HG03378 (cell line): ENCODE data around the gene PLCXD1.

Experiments
- ATAC-seq: cut with Tn5 transposase; IDR thresholded peaks from one replicate; pipeline ENCODE4 v1.9.1; 2021; ENCODE audit warnings: mild to moderate bottlenecking, moderate library complexity; ENCODE audit not compliant: unreplicated experiment

The PLCXD1 gene

DNA sequence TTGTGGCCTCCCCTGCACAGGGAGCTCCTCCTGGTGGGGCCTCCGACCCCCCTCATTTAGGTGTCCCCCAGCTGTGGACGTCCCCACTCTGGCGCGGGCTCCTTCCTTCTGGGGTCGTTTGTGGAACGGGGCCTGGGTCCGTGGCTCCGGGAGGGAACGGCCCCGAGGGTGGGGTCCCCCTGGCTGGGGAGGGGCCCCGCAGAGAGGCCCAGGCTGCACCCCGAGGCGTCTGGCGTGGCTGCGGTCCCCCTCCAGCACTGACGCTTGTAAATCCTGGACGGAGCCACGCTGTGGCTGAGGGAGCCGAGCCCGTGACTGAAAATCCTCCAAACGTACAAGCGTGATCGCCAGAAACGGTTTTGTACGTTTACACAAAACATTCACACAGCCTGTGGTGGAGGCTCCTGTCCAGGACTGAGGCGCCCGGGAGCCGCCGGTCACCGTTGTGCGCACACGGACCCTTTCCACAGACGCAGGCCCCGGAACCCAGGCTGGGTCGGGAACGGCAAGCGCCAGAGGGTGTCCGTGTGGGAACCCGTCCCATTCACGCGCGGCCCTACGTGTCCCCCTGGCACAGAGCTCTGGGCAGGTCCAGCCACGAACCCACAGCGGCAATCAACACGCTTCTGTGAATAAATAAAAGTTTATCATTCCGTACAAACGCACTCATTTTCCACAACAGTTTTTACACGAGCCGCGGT is 52.6 kb downstream of the PLCXD1 start:
- no peak for ATAC-seq

GRCh38 chrX:334331-334891 is 53.2 kb downstream of the PLCXD1 start:
- ATAC-seq = no peak

- no peak for ATAC-seq
Observed at GRCh38 chrX:334971-335757, 54.0 kb downstream of the PLCXD1 start.

DNA sequence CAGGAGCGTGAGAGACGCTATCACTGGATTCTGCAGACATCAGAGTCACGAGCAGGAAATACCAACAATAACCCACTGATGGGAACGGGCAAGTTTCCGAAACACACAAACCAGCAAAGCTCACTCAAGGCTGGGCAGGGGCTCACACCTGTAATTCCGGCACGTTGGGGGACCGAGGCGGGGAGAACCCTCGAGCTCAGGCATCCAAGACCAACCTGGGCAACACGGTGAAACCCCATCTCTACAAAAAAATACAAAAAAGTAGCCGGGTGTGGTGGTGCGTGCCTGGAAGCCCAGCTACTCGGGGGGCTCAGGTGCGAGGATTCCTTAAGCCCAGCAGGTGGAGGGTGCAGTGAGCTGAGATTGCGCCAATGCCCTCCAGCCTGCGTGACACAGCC is 54.6 kb downstream of the PLCXD1 start:
- no peak for ATAC-seq

GRCh38 chrX:336227-336626 is 55.0 kb downstream of the PLCXD1 start:
- no peak for ATAC-seq

GRCh38 chrX:337331-337831 is 56.2 kb downstream of the PLCXD1 start:
- ATAC-seq = no peak

GRCh38 chrX:338281-338835 is 57.2 kb downstream of the PLCXD1 start:
- ATAC-seq = no peak

DNA sequence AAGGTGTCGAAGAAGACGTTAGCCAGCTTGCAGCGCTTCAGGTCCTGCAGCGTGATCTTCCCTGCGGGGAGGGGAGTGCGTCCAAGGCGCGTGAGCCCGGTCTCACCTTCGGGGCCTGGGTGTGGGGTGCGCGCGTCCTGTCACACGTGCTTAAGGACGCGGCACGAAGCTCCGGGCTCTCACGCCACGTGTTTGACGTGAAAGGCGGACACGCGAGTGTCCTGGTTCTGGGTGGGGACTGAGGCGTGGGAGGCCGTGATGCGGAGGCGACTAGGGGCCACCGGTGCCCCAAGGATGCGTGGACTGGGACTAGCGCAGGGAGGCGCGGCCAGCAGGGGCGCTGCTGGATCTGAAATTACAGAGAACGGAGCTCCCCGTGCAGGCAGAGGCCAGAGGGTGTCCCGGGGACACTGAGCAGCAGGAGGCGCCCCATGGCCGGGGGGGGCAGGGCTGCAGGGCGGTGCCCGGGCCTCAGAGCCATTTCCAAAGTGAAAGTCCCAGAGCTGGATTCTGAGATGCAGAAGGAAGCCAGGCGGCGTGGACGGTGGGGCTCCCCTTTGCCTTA is 57.7 kb downstream of the PLCXD1 start:
- no peak for ATAC-seq

DNA sequence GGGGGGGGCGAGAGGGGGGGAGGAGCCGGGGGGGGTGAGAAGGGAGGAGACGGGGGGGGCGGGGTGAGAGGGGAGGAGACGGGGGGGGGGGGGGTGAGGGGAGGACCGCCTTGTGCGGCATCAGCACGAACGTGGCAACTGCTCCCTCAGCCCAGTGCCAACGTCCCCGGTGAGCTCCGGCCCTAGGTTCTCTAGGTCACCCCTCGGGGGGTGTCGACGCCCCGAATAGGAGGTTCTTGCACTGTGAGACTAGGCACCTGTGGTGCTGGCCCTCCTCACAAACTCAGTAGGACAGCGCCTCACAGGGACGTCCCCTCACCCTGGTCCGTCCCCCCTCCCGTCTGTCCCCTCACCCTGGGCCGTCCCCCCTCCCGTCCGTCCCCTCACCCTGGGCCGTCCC is 58.9 kb downstream of the PLCXD1 start:
- ATAC-seq = no peak

DNA sequence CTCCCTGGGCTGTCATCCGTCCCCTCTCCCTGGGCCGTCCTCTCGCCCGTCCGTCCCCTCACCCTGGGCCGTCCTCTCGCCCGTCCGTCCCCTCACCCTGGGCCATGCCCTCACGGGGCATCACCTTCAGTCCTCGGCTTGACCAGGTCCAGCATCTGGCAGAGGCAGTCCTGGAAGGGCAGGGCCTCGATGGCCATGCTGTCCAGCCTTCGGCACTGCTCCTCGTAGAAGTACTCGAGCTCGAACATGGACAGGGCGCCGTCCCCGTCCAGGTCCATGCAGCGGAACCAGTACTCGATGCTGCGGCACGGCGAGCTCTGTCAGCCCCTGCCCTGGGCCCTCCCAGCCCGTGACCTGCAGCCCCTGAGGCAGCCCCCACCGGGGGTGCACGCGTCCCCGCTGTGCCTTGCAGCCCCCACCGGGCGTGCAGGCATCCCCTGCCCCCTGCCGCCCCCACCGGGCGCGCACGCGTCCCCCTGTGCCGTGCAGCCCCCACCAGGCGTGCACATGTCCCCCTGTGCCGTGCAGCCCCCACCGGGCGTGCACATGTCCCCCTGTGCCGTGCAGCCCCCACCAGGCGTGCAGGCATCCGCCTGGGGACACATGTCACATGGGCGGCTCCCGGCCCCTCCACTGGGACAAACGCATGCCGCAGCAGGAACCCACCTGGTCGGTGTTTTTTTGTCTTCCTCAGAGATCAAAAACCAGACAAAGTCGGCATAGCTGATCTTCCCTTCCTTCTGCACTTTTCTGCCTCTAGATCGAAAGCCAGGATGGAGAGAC is 59.7 kb downstream of the PLCXD1 start:
- ATAC-seq = no peak

DNA sequence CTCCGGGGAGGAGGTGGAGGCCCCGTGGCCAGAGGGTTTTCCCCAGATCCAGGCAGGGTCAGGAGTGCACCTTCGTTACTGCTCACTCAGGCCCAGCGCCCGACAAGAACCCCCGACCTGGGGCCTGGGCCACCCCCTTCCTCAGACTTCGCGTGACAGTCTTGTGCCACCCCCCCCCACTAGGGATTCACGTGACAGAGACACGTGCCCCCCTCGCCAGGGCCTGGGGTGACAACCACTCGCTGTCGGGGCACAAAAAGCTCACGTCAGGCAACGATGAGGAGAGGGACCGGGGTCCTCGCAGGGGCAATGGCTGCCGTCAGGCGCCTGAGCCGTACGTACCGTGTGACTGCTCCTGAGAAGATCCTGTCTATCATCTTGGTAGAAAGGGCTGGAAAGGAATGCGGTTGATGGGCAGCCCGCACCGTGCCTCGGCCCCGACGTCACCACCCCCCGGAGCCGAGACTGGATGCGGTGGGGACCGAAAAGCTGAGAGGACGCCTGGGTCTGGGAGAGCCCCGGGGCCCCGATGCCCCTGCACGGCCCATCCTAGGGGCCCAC is 60.4 kb downstream of the PLCXD1 start:
- ATAC-seq = no peak

- no peak for ATAC-seq
Observed at GRCh38 chrX:344371-344901, 63.3 kb downstream of the PLCXD1 start.

DNA sequence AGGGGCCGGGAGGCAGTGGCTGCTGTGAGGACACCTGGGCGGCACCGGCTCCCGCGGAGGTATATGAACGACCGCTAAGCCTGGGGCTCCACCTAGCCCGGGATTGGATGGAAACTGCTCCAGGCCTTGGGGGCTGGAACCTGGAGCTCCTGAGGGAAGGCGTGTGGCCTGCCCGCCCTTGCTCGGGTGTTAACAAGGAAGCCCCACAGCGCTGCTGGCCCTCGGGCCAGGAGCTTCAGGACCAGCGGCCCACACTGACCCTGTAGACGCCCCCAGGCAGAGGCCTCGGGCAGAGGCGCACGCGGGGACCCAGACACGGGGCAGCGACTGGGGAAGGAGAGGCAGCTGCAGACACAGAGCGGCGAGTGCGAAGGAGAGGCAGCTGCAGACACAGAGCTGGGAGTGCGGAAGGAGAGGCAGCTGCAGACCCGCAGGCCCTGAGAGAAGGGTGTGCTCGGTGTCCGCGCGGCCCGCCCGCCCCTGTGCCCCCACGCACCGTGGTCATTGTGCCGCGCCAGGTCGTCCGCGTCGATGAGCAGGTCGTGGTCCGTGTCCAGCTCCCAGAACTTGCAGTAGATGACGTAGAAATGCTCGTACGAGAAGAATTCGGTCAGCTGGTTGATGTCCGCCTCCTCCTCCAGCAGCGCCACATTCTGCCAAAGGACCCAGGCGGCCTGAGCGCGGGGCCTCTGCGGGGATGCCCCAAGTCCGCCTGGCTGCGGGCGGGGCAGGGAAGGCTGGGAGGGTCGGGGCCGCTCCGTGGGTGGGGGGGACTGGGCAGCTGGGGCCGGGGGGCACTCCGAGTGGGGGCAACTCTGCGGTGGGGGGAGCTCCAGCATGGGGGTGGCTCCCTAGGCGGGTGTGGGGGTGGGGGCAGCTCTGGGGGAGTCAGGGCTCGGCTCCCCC is 64.1 kb downstream of the PLCXD1 start:
- ATAC-seq = no peak

- no peak for ATAC-seq
Observed at GRCh38 chrX:346034-346813, 65.0 kb downstream of the PLCXD1 start.

DNA sequence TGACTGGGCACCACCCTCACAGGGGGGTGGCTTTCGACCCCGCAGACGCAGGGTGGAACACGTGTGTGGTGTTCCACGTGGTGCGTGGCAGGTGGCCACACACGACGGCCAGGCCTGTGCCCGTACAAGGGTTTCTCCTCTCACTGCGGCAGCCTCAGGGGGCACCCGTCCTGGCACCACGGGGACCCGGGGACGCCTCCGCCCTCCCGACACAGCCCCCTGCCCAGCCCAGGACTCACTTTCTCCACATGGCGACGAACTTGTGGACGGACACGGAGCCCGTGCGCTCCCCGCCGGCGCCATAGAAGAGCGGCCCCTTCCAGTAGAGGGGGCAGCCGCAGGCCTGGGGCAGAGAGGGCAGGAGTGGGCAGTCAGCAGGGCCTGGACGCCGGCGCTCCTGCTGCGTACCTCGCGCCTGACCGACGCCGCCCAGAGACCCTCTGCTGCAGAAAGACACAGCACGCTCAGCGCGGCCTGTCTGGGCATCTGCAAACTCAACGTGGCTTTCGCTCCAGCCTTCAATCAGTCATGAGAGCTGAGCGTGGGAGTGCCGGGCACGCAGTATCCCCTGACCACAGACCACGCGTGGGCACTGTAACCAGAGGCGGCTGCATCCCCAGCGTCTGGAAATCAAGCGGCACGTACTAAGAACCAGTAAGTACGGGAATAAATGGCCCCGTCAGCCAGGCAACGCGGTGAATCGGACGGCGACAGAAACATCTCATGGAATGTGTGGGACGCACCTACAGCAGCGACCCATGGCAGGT is 66.4 kb downstream of the PLCXD1 start:
- ATAC-seq = no peak

GRCh38 chrX:348461-349117 is 67.4 kb downstream of the PLCXD1 start:
- no peak for ATAC-seq

- ATAC-seq = no peak
Observed at GRCh38 chrX:349196-349595, 68.0 kb downstream of the PLCXD1 start.
